ENCODE results near the gene WNT3A. TPM values are rescaled to one million over a fixed set of nuclear protein-coding genes. Genes with fewer than 3 reads are reported as not detected.

WNT3A gene
- polyA plus RNA-seq, 1 of the 3 experiments (the other 2 are of a cell fraction), result not detected

- H3K79me2 ChIP-seq (ENCODE audit: insufficient read depth), result peaks cover 92% of the 10 kb centered on the region
- 95% methylated on average over 20 of the region's 28 CpGs for WGBS (ENCODE audit: low lambda C conversion rate)
- peaks cover 85% of the 10 kb centered on the region for H4K20me1 ChIP-seq (ENCODE audit: insufficient read depth)
- ChIA-PET CTCF (interaction anchor here (0.7 to 1.9 kb wide), 3 partner anchors 11 to 59 kb away, joined by 3 to 6 read pairs (median 3); no protein-coding TSS in a partner anchor), POLR2A (interaction anchor here (0.9 kb wide), 1 partner anchor 16 kb away, joined by 4 read pairs; no protein-coding TSS in a partner anchor)
- peak; percentile 8 for DNase-seq
- peaks cover 31% of the 10 kb centered on the region for H3F3A ChIP-seq (replicated peaks; ENCODE audit: insufficient read depth)
- TF ChIP-seq SIN3A (IDR thresholded peaks at IDR 0.05; ENCODE audit: borderline replicate concordance, low read depth, low read length) (no peak), GATA2 (CRISPR knock-in tag; IDR thresholded peaks at IDR 0.05) (no peak), EP300 (IDR thresholded peaks at IDR 0.05; ENCODE audit: borderline replicate concordance in 1 of 2, low read depth in 1 of 2, low read length in 1 of 2) (no peak), RFX5 (IDR thresholded peaks at IDR 0.05; ENCODE audit: low read length) (no peak), FOXM1 (IDR thresholded peaks at IDR 0.05; ENCODE audit: low read depth) (no peak), EZH2phosphoT487 (IDR thresholded peaks at IDR 0.05; ENCODE audit: borderline replicate concordance, low read depth) (no peak), YY1 (IDR thresholded peaks at IDR 0.05; ENCODE audit: low read depth) (no peak), RXRA (IDR thresholded peaks at IDR 0.05; ENCODE audit: borderline replicate concordance, low read depth) (no peak), GABPA (IDR thresholded peaks at IDR 0.05; ENCODE audit: low read depth) (no peak), RCOR1 (IDR thresholded peaks at IDR 0.05; ENCODE audit: low read length) (no peak), ELF1 (IDR thresholded peaks at IDR 0.05) (no peak)
- TF ChIP-seq, protein P1, sequence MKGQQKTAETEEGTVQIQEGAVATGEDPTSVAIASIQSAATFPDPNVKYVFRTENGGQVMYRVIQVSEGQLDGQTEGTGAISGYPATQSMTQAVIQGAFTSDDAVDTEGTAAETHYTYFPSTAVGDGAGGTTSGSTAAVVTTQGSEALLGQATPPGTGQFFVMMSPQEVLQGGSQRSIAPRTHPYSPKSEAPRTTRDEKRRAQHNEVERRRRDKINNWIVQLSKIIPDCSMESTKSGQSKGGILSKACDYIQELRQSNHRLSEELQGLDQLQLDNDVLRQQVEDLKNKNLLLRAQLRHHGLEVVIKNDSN (IDR thresholded peaks at IDR 0.05; ENCODE audit: borderline replicate concordance, low read depth), result no peak
- TF ChIP-seq, protein P2, sequence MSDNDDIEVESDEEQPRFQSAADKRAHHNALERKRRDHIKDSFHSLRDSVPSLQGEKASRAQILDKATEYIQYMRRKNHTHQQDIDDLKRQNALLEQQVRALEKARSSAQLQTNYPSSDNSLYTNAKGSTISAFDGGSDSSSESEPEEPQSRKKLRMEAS (IDR thresholded peaks at IDR 0.05; ENCODE audit: low read depth), result no peak
- no peak overlapping the region for H3K4me3 ChIP-seq (ENCODE audit: low read depth in 2 of 2, low read length in 1 of 2)
- peaks cover 0 to 10% of the 10 kb centered on the region in 2 experiments; a peak in 2 of 4 replicates for H3K4me1 ChIP-seq (ENCODE audit: control insufficient read depth in 1 of 2, insufficient read depth in 2 of 2, low read depth in 1 of 2, low read length in 1 of 2)
- no peaks in the 10 kb centered on the region for H3K9me3 ChIP-seq
- H3K36me3 ChIP-seq (replicated peaks in 1 of 2; ENCODE audit: control insufficient read depth in 1 of 2, insufficient read depth in 2 of 2, low read length in 1 of 2), result peaks cover 48 to 54% of the 10 kb centered on the region in 2 experiments
- H3K4me2 ChIP-seq, result no peak overlapping the region
- H3K9me2 ChIP-seq, result no peaks in the 10 kb centered on the region
- H3K27me3 ChIP-seq (ENCODE audit: insufficient read depth), result no peaks in the 10 kb centered on the region
- H3K9ac ChIP-seq, result no peak overlapping the region
- no peak overlapping the region for H2AFZ ChIP-seq (ENCODE audit: low read depth)
- no peak overlapping the region for H3K27ac ChIP-seq (ENCODE audit: low read depth in 2 of 2, low read length in 1 of 2)
Measured at GRCh38 chr1:228098323-228098931, 91.6 kb downstream of the WNT3A start.

GRCh38 chr1:228099331-228099732 lies 92.5 kb downstream of the WNT3A start:
- Histone ChIP-seq H2AFZ (ENCODE audit: low read depth) (no peak overlapping the region), H3K36me3 (replicated peaks in 1 of 2; ENCODE audit: control insufficient read depth in 1 of 2, insufficient read depth in 2 of 2, low read length in 1 of 2) (peaks cover 41 to 54% of the 10 kb centered on the region in 2 experiments), H3K9me3 (no peaks in the 10 kb centered on the region), H3K4me2 (no peak overlapping the region), H3K4me1 (ENCODE audit: control insufficient read depth in 1 of 2, insufficient read depth in 2 of 2, low read depth in 1 of 2, low read length in 1 of 2) (peaks cover 4 to 18% of the 10 kb centered on the region in 2 experiments; a peak in 3 of 4 replicates), H4K20me1 (ENCODE audit: insufficient read depth) (peaks cover 76% of the 10 kb centered on the region), H3K9ac (no peak overlapping the region), H3K4me3 (ENCODE audit: low read depth in 2 of 2, low read length in 1 of 2) (no peak overlapping the region), H3K27me3 (ENCODE audit: insufficient read depth) (no peaks in the 10 kb centered on the region), H3K27ac (ENCODE audit: low read depth in 2 of 2, low read length in 1 of 2) (no peak overlapping the region), H3F3A (replicated peaks; ENCODE audit: insufficient read depth) (peaks cover 31% of the 10 kb centered on the region), H3K79me2 (ENCODE audit: insufficient read depth) (peaks cover 89% of the 10 kb centered on the region), H3K9me2 (no peaks in the 10 kb centered on the region)
- ChIA-PET POLR2A (interaction anchor here (0.9 kb wide), 1 partner anchor 17 kb away, joined by 4 read pairs; no protein-coding TSS in a partner anchor), CTCF (interaction anchor here (1.3 kb wide), 1 partner anchor 8 kb away, joined by 4 read pairs; no protein-coding TSS in a partner anchor)
- no peak for DNase-seq
- WGBS (ENCODE audit: low lambda C conversion rate), result 100% methylated on average over 4 of the region's 4 CpGs
- no peak for TF ChIP-seq RAD21 (IDR thresholded peaks at IDR 0.05; ENCODE audit: low read length)
- TF ChIP-seq YY1 (IDR thresholded peaks at IDR 0.05; ENCODE audit: low read depth), result no peak
- TF ChIP-seq CHD2 (IDR thresholded peaks at IDR 0.05; ENCODE audit: low read length, partially characterized antibody), result no peak
- no peak for TF ChIP-seq NFIC (IDR thresholded peaks at IDR 0.05; ENCODE audit: borderline replicate concordance)
- no peak for TF ChIP-seq EZH2phosphoT487 (IDR thresholded peaks at IDR 0.05; ENCODE audit: borderline replicate concordance, low read depth)
- no peak for TF ChIP-seq SMC3 (IDR thresholded peaks at IDR 0.05; ENCODE audit: low read depth, low read length)
- TF ChIP-seq FOXM1 (IDR thresholded peaks at IDR 0.05; ENCODE audit: low read depth), result no peak
- TF ChIP-seq RXRA (IDR thresholded peaks at IDR 0.05; ENCODE audit: borderline replicate concordance, low read depth), result no peak
- no peak for TF ChIP-seq EP300 (IDR thresholded peaks at IDR 0.05; ENCODE audit: borderline replicate concordance in 1 of 2, low read depth in 1 of 2, low read length in 1 of 2)
- TF ChIP-seq, protein P3, sequence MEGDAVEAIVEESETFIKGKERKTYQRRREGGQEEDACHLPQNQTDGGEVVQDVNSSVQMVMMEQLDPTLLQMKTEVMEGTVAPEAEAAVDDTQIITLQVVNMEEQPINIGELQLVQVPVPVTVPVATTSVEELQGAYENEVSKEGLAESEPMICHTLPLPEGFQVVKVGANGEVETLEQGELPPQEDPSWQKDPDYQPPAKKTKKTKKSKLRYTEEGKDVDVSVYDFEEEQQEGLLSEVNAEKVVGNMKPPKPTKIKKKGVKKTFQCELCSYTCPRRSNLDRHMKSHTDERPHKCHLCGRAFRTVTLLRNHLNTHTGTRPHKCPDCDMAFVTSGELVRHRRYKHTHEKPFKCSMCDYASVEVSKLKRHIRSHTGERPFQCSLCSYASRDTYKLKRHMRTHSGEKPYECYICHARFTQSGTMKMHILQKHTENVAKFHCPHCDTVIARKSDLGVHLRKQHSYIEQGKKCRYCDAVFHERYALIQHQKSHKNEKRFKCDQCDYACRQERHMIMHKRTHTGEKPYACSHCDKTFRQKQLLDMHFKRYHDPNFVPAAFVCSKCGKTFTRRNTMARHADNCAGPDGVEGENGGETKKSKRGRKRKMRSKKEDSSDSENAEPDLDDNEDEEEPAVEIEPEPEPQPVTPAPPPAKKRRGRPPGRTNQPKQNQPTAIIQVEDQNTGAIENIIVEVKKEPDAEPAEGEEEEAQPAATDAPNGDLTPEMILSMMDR (IDR thresholded peaks at IDR 0.05), result no peak
- TF ChIP-seq GABPA (IDR thresholded peaks at IDR 0.05; ENCODE audit: low read depth), result no peak
- no peak for TF ChIP-seq MXI1 (IDR thresholded peaks at IDR 0.05; ENCODE audit: low read depth, low read length)
- TF ChIP-seq, protein P1 (IDR thresholded peaks at IDR 0.05; ENCODE audit: borderline replicate concordance, low read depth), result no peak
- TF ChIP-seq TAF1 (IDR thresholded peaks at IDR 0.05; ENCODE audit: borderline replicate concordance, low read depth, low read length), result no peak
- no peak for TF ChIP-seq SIN3A (IDR thresholded peaks at IDR 0.05; ENCODE audit: borderline replicate concordance, low read depth, low read length)
- TF ChIP-seq, protein P2 (IDR thresholded peaks at IDR 0.05; ENCODE audit: low read depth), result no peak

Measured in SK-N-SH (cell line).